GM10847 (cell line): ENCODE results near the gene FAM3D.

Experiments used
- POLR2A ChIP-seq: IDR thresholded peaks from 2 replicates; pipeline ENCODE4 v1.6.1; 2011; ENCODE audit not compliant: insufficient read length; ENCODE audit errors: extremely low read depth

Gene FAM3D, protein sequence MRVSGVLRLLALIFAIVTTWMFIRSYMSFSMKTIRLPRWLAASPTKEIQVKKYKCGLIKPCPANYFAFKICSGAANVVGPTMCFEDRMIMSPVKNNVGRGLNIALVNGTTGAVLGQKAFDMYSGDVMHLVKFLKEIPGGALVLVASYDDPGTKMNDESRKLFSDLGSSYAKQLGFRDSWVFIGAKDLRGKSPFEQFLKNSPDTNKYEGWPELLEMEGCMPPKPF

DNA sequence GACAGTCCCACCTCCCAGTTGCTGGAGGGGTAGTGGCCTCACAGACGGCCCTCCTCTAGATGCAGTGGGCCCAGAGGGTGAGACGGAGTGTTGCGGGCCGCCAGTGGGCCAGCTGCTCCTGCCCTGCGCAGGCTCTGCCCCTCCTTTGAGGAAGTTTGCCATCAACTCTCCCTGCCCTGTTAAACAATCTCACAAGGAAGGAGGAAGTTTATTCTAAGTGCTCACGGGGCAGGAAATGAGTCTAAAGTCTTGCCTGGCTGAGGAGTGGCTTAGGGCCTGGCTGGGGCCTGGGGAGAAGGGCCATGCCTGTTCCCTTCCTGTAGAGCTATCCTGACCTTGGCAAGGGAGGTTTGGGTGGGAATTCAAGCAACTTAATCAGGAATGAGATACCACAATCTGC, at the start of gene FAM3D:
Gene FAM3D, minus strand, starts transcription at position 92 of the 400 bp plus-strand sequence. CDS start 11,211 bp downstream, outside the sequence.
- no peak for TF ChIP-seq POLR2A

DNA sequence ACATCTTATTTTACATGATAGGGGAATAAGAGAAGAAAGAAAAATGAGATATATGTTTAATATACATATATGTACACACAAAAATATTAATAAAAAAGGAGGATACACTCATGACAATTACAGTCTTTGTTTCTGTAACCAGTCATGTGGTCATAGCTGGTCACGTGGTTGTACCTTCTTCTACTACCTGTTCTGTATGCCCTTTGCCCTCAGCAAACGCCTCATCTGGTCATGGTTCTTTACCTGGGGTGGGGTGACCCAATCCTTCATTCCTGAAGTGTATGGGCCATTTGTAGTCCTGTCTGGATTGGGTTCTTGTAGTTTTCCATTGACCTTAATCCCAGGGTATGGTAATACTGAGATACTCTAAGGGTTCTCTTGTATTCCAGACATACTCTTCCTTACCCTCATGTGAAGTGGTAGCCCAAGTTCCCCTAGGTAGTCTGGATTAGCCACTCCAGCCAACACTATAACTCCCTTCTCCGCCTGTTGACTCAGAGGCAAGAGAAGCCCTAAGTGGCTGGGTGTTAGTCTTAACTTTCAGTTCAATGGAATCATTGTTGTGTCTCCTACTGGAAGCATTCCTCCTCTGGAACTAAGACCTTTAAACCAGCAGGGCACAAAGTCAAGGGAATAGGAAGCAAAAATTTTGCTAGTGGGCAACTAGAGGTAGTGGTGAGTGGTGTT, 47.3 kb upstream of the FAM3D start:
- no peak for TF ChIP-seq POLR2A

DNA sequence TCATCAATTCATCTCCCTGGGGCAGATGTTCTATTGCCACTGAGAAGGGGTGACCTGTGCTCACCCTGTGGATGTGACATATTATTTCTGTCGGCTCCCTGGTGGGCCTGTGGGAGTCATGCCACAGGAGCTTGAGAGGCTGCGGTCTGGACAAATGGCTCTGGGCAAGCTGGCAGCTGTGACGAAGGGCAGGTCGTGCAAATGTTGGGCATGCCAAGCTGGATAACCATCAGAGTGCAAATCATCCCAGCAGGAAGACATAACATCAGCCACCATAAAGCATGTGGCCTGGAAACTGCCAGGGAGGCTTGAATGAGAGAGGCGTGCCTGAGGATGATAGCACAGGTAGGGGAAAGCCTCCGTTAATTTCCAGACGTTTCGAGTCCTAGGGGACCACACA, 45.3 kb upstream of the FAM3D start:
- TF ChIP-seq POLR2A = no peak

DNA sequence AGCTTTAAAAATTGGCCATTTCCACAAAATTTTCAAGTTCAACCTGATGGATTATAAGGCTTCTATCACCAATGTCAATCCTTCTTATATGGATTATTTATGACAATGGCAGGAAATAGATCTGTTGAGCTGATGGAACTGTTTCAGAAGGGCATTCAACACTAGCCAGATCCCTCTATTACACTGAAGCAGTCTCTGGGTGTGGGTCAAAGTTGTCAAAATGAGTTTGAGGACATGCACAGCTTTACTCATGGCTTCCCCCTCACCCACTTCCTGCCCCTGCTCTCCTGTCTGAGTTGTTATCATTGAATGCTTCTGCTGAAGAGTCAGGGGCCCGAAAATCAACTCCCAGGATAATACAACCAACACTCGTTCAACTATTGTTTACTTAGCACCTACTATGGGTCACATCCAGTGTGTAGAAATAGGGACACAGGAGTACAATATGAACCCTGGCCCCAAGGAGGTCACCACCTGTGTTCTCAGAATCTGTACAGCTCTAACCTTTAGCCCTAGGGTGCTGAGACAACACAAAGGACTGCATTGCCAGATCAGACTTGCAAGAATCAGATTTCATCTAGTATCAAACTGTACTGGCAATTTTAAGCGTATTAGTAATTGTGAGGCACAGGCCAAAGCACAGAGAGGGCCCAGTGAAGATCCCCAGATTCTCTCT, 41.7 kb upstream of the FAM3D start:
- no peak for TF ChIP-seq POLR2A

DNA sequence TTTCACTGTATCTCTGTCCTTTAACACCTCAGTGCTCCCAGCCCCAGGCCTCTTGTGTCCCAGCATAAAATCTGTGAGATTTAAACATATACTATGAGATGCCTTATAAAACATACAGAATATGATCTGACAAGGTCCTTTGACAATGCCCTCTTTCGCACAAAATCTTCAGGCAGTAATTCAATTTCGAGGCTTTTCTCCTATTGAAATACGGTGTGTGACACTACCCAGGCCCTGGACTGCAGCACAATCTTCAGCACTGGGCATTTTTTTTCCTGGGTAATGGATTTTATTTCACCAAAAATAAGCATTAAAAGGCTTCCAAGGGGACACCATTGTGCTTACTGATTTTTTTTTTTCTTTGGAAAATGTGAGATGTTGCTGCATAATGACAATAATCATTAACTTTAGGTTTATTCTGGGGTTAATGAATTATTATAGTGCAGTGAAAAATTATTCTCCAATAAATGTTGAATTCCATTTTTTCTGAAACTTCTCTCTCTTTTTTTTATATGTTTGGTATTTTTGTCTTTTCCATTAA, 40.9 kb upstream of the FAM3D start:
- no peak for TF ChIP-seq POLR2A

DNA sequence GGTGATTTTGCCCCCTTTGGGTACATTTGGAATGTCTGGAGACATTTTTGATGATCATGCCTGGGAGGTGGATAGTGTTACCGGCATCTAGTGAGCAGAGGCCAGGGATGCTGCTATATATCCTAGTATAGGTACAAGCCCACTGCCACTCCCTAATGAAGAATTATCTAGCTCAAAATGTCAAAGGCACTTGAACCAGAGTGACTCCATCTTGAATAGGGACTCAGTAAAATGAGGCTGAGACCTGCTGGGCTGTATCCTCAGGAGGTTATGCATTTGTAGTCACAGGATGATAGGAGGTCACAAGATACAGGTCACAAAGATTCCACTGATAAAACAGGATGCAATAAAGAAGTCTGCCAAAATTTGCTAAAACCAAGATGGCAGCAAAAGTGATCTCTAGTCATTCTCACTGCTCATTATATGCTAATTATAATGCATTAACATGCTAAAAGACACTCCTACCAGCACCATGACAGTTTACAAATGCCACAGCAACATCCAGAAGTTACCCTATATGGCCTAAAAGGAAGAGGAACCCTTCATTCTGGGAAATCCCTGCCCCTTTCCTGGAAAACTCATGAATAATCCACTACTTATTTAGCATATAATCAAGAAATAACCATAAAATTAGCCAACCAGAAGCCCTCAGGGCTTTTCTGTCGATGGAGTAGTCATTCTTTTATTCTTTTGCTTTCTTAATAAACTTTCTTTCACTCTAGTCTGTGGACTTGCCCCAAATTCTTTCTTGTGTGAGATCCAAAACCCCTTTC, 40.0 kb upstream of the FAM3D start:
- no peak for TF ChIP-seq POLR2A

DNA sequence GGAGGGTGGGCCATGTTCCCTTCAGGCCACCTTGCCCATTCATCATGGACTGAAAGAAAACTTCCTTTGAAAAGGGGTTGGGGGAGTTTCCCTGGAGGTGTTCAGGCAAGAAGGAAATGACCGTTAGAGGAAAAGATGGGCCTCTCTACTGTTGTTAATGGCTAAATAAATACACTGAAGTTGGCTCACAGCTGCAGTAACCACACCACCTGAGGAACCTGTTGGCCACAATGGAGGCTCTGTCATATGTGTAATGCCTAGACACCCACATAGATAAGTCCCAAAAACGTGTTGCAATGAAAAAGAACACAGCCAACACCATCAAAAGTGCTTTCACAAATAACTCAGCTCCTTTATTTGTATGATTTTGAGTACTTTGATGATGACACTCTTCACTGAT, 38.2 kb upstream of the FAM3D start:
- no peak for TF ChIP-seq POLR2A

DNA sequence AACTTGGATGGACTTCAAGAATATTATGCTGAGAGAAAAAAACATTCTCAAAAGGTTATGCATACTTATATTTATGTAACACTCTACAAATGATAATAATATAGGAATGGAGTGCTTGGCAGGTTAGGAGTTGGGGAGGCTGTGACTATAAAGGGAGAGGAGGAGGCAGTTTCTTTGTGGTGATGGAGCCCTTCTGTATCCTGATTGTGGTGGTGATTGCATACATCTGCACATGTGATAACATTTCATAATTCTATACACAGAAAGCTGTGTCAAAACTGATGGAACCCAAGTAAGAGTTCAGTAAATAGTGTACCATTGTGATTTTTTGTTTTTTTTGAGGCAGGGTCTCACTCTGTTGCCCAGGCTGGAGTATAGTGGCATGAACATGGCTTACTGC, 31.7 kb upstream of the FAM3D start:
- no peak for TF ChIP-seq POLR2A

DNA sequence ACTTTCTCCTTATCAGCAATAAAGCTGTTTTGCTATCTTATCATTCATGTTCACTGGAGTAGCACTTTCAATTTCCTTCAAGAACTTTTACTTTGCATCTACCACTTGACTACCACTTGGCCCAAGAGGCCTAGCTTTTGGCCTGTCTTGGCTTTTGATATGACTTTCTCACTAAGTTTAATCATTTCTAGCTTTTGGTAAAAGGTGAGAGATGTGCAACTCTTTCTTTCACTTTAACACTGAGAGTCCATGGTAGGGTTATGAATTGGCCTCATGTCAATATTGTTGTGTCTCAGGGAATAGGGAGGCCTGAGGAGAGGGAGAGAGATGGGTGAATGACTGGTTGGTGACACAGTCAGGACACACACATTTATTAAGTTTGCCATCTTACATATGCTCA, 31.0 kb upstream of the FAM3D start:
- no peak for TF ChIP-seq POLR2A

DNA sequence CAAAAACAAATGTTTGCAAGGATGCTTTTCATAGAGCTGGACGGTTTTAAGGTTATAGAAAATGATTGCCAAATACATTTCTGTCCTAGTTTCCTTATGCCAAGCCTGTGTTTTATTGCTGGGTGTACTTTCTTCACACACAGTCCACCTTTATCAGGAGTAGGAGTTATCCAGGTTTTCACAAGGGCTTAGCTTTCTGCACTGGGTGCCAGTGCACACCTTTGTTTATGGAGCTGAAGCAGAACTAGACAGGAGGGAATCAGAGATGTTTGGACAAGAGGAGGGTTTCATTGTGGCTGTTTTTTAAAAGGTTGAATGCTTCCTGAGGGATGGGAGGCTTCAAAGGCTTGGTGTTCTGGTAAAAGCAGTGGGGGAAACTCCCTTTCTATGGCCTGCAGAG, 29.5 kb upstream of the FAM3D start:
- no peak for TF ChIP-seq POLR2A

DNA sequence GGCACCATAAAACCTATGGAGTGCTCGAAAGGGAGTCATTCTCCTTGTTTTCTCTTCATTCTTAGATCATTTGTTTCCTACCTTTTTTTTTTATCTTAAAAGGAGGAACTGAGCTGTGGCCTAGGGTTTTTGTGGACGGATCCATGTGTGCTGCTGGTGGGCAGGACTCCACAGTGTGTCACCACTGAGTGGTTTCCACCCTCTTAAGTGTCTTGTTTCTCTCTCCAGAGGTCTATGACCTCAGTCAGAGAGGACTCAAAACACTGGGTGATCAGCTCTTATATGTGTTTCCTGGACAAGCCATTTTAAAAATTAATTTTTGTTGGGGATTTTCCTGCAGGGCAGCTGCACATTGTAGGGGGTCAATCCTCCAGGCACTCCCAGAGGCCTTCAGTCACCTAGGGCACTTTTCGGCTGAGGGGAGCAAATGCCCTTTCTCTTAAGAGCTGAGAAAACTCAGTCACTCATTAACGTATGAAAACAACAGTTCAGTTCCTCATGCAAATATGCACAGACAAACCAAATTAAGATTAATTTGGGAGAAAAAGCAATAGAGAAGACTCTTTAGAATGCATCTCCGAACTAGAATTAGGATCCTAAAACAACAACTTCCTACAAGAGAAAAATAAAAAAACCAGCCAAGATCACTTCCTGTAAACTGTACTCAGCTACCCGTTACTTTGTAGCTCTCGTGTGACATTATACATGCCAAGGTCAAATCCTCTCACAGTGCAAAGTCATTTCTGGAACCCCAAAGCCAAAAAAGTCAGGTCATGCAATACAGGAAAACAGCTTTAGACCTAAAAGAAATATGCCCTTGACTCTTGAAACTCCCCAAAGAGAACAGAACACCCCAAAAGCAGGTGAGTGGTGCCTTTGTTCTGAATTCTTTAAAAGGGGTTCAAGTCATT, 27.6 kb upstream of the FAM3D start:
- TF ChIP-seq POLR2A = no peak

DNA sequence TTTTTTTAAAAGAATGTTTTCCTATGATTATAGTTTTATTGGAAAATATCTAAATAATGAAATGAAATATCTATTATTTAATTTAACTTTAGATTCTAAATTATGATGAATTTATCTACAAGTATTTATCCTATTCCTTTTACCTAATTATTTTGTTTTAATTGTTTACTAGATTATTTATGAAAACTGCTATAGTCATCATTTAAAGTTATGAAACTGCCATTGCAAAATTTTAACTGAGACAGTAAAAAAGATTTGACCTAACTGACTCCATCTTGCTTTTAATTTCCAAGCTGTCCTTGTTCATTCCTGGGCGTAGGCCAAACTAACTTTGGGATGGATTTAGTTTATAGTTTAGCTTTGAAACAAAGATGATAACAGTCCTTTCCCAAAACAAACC, 25.9 kb upstream of the FAM3D start:
- TF ChIP-seq POLR2A = no peak

DNA sequence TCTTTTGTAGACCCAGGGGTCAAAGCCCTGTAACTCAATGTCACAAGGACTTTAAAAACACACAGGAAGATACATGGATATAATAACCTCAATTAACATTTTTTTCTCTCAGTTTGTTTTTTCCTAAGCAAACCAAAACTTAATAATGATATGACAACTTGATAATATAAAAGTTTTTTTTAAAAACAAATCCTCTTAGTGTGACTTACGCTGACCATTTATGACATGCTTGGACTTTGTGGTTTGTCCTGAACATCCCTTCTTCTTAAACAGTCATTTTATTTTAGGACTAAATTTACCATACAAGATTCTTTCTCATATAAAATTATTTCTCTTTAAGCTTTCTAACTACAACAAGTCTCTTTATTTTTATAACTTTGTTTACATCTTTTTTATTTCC, 25.4 kb upstream of the FAM3D start:
- TF ChIP-seq POLR2A = no peak

DNA sequence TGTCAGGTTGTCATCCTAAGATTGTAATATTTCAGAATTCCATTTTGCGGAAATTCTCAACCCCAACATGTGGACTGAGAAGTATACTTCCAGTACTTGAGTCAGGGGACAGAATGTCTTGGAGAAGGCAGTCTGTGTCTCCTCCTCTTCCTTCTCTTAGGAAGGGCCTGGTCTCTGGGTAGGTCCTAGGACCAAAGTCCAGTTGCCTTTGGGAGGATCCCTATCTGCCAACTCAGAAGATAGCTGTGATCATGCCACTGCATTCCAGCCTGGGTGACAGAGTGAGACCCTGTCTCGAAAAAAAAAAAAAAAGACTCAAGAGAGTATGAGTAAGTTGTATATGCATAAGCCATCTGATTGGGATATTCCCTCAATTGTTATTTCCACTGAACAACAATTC, 23.9 kb upstream of the FAM3D start:
- TF ChIP-seq POLR2A = no peak

DNA sequence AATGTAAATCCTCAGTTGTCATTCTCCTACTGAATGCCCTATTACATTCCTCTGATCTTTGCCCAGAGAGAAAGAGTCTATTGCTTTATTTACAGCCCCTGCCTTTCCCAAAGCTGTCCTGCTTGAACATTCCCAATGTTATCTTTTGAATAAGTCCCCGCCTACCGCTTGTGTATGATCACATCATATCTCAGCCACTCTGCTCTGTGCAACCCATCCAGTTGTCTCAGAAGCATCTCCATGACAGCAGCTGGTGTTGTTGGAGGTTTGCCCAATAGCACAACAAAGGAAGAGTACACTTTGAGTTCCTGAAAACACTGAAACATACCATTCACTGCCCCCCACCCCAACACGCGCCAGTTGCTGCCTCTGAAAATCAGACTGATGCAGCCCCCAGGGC, 22.0 kb upstream of the FAM3D start:
- no peak for TF ChIP-seq POLR2A

DNA sequence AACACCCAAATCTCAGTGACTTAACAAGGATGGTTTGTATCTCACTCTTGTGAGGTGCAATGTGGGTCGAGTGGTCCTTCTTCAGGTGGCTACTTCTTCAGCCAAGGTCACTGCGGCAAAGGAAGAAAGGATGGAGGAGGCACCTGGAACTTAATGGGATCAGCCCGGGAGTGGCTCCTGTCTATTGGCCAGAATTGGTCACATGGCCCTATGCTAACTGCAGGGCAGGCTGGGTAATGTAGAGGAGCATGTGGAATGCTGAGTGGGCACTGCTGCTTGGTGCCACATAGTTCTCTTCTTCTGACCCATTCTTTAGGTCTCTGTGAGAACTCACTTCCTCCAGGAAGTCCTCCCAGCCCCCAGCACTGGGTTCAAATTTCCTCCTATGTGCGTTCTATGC, 20.3 kb upstream of the FAM3D start:
- TF ChIP-seq POLR2A = no peak
